HG02571 (cell line): ENCODE measurements around the gene SEC31A.
"Not testable (repeated sequence)": the region's sequence is repeated elsewhere in the genome, so short reads cannot be mapped to it uniquely, and the experiment has no call there.

ENCODE experiments used
- ATAC-seq: cut with Tn5 transposase; IDR thresholded peaks from one replicate; pipeline ENCODE4 v1.9.1; 2021; ENCODE audit warnings: mild to moderate bottlenecking, moderate library complexity; ENCODE audit not compliant: unreplicated experiment

Gene SEC31A

DNA sequence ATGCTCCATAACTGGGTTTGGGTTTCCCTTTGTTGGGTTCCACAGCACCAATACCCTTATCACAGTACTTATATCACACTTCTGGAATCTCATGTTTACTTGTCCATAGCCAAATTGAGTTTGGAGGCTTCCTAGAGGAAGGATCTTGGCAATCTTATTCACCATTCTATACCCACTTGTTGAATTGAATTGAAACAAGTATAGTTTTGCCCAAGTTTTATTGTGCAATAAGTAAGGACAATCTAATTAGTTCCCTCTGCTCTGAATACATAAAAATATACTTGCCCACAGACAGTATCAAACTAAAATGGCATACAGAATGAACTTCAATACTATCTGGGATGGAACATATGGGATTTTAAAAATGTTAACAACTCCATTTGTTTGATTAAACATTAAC is 40.3 kb downstream of the SEC31A start:
- ATAC-seq: no peak

DNA sequence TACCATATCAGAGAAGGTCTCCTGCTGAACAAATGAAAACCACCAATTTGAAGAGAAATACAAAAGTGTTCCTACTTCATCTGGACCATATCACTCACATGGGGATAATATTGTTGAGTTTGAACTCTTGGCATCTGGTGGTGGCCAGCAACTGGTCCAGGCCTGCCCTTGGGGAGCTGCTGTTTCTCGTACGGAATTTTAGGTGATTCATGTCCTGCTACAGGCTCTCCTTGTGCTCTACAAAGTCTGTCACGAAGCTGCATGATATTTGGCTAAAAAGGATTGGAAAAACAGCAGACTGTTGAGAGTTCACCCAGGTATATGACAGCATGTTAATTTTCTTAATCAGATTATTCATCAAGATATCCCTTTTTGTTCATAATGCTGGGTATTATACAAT is 42.2 kb downstream of the SEC31A start:
- ATAC-seq: no peak

GRCh38 chr4:82842593-82842992 is 48.4 kb downstream of the SEC31A start:
- ATAC-seq: no peak

GRCh38 chr4:82839624-82840023 is 51.3 kb downstream of the SEC31A start:
- ATAC-seq: no peak

GRCh38 chr4:82833696-82834313 is 57.1 kb downstream of the SEC31A start:
- no peak for ATAC-seq

DNA sequence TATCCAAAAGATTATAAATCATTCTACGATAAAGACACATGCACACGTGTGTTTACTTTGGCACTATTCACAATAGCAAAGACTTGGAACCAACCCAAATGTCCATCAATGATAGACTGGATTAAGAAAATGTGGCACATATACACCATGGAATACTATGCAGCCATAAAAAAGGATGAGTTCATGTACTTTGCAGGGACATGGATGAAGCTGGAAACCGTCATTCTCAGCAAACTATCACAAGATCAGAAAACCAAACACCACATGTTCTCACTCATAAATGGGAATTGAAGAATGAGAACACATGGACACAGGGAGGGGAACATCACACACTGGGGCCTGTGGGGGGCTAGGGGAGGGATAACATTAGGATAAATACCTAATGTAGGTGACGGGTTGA is 57.9 kb downstream of the SEC31A start:
- not testable (repeated sequence) for ATAC-seq

GRCh38 chr4:82825425-82825824 is 65.5 kb downstream of the SEC31A start:
- ATAC-seq: no peak

DNA sequence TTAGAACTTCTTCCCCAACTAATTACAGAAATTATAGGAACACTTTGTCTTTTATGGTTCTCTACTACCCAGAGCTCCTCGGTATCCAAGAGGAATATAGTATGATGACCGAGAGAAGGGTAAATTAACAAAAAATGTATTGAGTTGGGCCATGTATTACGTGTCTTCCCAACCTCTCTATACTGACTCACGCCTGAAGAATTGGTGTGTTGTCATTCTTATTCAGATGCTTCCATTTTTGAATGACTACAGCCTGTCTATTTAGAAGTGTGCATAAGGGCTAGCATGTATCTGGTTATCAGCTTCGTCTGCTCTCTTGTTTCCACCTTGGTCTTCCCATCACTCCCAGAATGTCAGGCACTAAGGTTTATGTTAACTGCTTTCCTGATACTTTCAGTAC is 67.9 kb downstream of the SEC31A start:
- no peak for ATAC-seq

- ATAC-seq: no peak
These were observed 70.3 kb downstream of the SEC31A start for GRCh38 chr4:82820689-82821088.

GRCh38 chr4:82818664-82819662 is 72.0 kb downstream of the SEC31A start:
- ATAC-seq: no peak

GRCh38 chr4:82816874-82817273 is 74.1 kb downstream of the SEC31A start:
- ATAC-seq: not testable (repeated sequence)

- ATAC-seq: no peak
These were observed 76.9 kb downstream of the SEC31A start for GRCh38 chr4:82814034-82814433.

- ATAC-seq: no peak
These were observed 79.1 kb downstream of the SEC31A start for GRCh38 chr4:82811838-82812341.

- ATAC-seq: no peak
These were observed 79.6 kb downstream of the SEC31A start for GRCh38 chr4:82811392-82811791.

GRCh38 chr4:82810176-82810575 is 80.8 kb downstream of the SEC31A start:
- no peak for ATAC-seq

DNA sequence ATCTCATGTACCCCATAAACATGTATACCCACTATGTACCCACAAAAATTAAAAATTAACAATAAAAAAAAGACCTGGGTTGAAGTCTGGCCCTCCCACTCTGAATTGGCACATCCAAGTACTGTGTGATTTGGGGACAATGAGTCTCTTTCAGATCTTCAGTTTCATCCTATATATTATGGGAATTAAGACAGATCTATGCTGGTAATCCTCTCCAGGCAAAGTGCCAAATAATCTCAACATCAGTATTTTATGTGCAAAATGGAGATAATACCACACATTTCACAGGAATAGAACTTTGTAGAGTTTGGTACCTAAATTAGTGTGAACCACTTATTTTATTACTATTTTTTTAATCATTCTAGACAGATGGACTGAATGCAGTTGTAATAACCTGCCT is 81.3 kb downstream of the SEC31A start:
- ATAC-seq: no peak

GRCh38 chr4:82803746-82804145 is 87.2 kb downstream of the SEC31A start:
- ATAC-seq: no peak

DNA sequence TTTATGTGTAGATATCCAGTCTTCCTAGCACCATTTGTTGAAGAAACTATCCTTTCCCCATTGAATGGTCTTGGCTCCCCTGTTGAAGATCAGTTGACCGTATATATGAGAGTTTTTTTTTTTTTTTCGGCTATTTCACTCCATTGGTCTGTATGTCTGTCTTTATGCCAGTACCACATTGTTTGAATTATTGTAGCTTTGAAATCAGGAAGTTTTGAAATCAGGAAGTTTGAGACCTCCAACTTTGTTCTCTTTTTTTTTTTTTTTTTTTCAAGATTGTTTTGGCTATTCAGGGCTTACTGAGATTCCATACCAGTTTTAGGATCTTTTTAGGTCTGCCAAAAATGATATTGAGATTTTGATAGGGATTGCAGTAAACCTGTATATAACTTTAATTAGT is 88.0 kb downstream of the SEC31A start:
- no peak for ATAC-seq

- ATAC-seq: no peak
These were observed 88.9 kb downstream of the SEC31A start for GRCh38 chr4:82801910-82802521.

DNA sequence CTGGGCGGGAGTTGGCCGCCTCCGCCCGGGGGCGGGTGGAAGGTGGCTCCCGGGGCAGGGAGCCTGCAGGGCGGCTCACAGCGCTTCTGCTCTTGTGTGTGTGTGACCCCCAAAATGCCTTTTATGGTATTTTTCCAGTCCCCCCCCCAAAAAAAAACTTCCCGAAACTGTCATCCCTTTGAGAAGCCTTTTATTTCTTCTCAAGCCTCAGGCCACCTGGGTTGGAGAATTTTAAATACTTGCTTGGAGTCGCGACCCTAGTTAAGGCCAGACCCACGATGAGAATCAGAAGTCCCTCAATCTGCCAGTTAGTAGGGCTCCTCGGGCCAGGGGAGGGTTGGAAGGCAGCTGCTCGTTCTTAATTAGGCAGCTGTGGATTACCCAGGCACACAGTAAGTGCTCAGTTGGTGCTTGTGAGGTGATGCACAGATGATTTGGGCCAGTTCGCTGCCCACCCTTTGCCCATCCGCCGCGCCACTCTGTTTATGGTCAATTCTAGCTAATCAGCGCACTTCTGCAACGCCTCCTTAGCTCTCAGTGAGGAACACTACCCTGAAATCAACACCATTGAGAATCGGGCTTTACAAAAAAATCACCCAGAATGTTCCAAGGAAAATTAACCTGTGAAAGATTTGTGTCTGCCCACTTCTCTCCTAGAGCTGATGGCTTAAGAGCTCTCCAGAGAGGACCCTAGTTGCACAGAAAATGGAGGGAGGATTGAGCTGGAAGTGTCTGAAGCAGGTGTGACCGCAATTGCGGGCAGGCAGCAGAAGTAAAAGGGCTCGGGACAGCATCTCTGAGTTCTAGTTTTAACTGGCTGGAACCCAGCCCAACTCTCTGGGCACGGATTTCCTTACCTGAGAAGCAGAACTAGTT is 91.7 kb downstream of the SEC31A start:
- no peak for ATAC-seq
